OCI-LY7 (cell line): Measurements from ENCODE around the gene CDK4. TPM values are rescaled to one million over a fixed set of nuclear protein-coding genes. Genes with fewer than 3 reads are reported as not detected.
"Not testable (repeated sequence)": the region's sequence is repeated elsewhere in the genome, so short reads cannot be mapped to it uniquely, and the experiment has no call there.

Source experiments
- BruUV-seq: library from RNA; stranded (reverse); fragments of 400-500 nt; replicated peaks from 2 replicates; lab custom pipeline; 2021; lab: Mats Ljungman, UMichigan
- CTCF ChIA-PET: fragments of 300-600 bp; sonication (Branson Sonifier 250); formaldehyde crosslinking; loops from one replicate; lab custom pipeline; 2022; ENCODE audit warnings: antibody characterized with exemption; ENCODE audit not compliant: unreplicated experiment; lab: Charles Lee
- POLR2A ChIA-PET: fragments of 300-600 bp; sonication (Branson Sonifier 250); formaldehyde crosslinking; loops from one replicate; lab custom pipeline; 2022; ENCODE audit warnings: antibody characterized with exemption; lab: Charles Lee
- DNase-seq: peaks from one replicate; pipeline ENCODE4 v3.0.0-alpha.2; 2015; ENCODE audit warnings: low spot score
- H2AFZ ChIP-seq: fragments of 200-600 bp; sonication (generic), shearing (Covaris generic); 2 replicates; pipeline ENCODE4 v1.6.1; 2014; ENCODE audit warnings: mild to moderate bottlenecking, antibody characterized with exemption, low read length, moderate library complexity
- H3K27ac ChIP-seq: fragments of 200-600 bp; sonication (generic); 2 replicates; pipeline ENCODE4 v1.5.1; 2014; ENCODE audit warnings: mixed run types, low read depth, mild to moderate bottlenecking, moderate library complexity, low read length, inconsistent platforms; ENCODE audit not compliant: poor library complexity, severe bottlenecking
- H3K36me3 ChIP-seq: fragments of 200-600 bp; sonication (generic); 2 replicates; pipeline ENCODE4 v1.6.1; 2014; ENCODE audit warnings: mild to moderate bottlenecking, antibody characterized with exemption, low read length, moderate library complexity, mixed read lengths; ENCODE audit not compliant: insufficient read depth
- H3K4me1 ChIP-seq: fragments of 200-600 bp; sonication (generic); 2 replicates; pipeline ENCODE4 v1.5.1; 2014; ENCODE audit warnings: mild to moderate bottlenecking, low read length; ENCODE audit not compliant: insufficient read depth, poor library complexity, severe bottlenecking
- H3K4me2 ChIP-seq: fragments of 200-600 bp; sonication (generic); 2 replicates; pipeline ENCODE4 v1.6.1; 2014; ENCODE audit warnings: mild to moderate bottlenecking, low read length
- H3K4me3 ChIP-seq: fragments of 200-600 bp; sonication (generic); 2 replicates; pipeline ENCODE4 v1.5.1; 2014; ENCODE audit warnings: mild to moderate bottlenecking, low read depth, low read length; ENCODE audit not compliant: poor library complexity, severe bottlenecking
- H3K79me2 ChIP-seq: fragments of 200-600 bp; sonication (generic); 2 replicates; pipeline ENCODE4 v1.6.1; 2016; ENCODE audit warnings: low read depth, mild to moderate bottlenecking, low read length, moderate library complexity, mixed read lengths; ENCODE audit not compliant: insufficient read depth
- H3K9me2 ChIP-seq: fragments of 200-600 bp; sonication (generic); 2 replicates; pipeline ENCODE4 v1.6.1; 2016; ENCODE audit warnings: mild to moderate bottlenecking, low read length, mixed read lengths; ENCODE audit not compliant: insufficient read depth
- H3K9me3 ChIP-seq: fragments of 200-600 bp; sonication (generic); 2 replicates; pipeline ENCODE4 v1.6.1; 2014; ENCODE audit warnings: mild to moderate bottlenecking, mixed run types, low read length, mixed read lengths
- H4K20me1 ChIP-seq: fragments of 200-600 bp; sonication (generic); 2 replicates; pipeline ENCODE4 v1.6.1; 2014; ENCODE audit warnings: mild to moderate bottlenecking, antibody characterized with exemption, low read length, moderate library complexity, mixed read lengths; ENCODE audit not compliant: insufficient read depth
- EZH2phosphoT487 ChIP-seq: fragments of 200-600 bp; sonication (generic); IDR thresholded peaks from 2 replicates; pipeline ENCODE4 v1.6.1; 2018; ENCODE audit warnings: low read depth, borderline replicate concordance, mild to moderate bottlenecking, mixed run types, antibody characterized with exemption, low read length, moderate library complexity, mixed read lengths
- intact Hi-C: fragments of 100-400 bp; cut with micrococcal nuclease; formaldehyde crosslinking; loops from one replicate; pipeline ENCODE4 v1.10.0; 2022; ENCODE audit not compliant: unreplicated experiment
- total RNA-seq, 2 experiments: library from RNA; depleted of rRNA in 1 of 2; stranded (reverse); fragments of >200 nt in 1 of 2; shearing (Covaris generic) in 1 of 2; gene quantifications; 2 replicates each; pipeline ENCODE4 v1.2.3, GENCODE V29; 2014 to 2022
- TF ChIP-seq, protein P1 (sequence below): fragments of 200-600 bp; sonication (generic); conservative IDR thresholded peaks from 2 replicates; pipeline ENCODE4 v1.5.1; 2014; ENCODE audit warnings: mild to moderate bottlenecking, antibody characterized with exemption, low read length, moderate library complexity, mixed read lengths

The CDK4 gene
- total RNA-seq, 2 experiments from 2014 or later, result 192 to 280 TPM

GRCh38 chr12:57717131-57717530, 35.0 kb downstream of the CDK4 start:
- no peaks in the 10 kb centered on the region for H3K79me2 ChIP-seq
- intact Hi-C loops, result no loop called here
- peaks cover 22% of the 10 kb centered on the region for H3K4me1 ChIP-seq
- BruUV-seq, result no TSS peak
- no peak overlapping the region for H3K27ac ChIP-seq
- H3K4me2 ChIP-seq, result no peak overlapping the region
- no peaks in the 10 kb centered on the region for H3K9me3 ChIP-seq
- TF ChIP-seq, protein P1, sequence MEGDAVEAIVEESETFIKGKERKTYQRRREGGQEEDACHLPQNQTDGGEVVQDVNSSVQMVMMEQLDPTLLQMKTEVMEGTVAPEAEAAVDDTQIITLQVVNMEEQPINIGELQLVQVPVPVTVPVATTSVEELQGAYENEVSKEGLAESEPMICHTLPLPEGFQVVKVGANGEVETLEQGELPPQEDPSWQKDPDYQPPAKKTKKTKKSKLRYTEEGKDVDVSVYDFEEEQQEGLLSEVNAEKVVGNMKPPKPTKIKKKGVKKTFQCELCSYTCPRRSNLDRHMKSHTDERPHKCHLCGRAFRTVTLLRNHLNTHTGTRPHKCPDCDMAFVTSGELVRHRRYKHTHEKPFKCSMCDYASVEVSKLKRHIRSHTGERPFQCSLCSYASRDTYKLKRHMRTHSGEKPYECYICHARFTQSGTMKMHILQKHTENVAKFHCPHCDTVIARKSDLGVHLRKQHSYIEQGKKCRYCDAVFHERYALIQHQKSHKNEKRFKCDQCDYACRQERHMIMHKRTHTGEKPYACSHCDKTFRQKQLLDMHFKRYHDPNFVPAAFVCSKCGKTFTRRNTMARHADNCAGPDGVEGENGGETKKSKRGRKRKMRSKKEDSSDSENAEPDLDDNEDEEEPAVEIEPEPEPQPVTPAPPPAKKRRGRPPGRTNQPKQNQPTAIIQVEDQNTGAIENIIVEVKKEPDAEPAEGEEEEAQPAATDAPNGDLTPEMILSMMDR, result no peak
- TF ChIP-seq EZH2phosphoT487, result no peak
- no peak overlapping the region for H3K4me3 ChIP-seq
- POLR2A ChIA-PET, result interaction anchor here (0.6 kb wide), 1 partner anchor 30 kb away, joined by 3 read pairs; no protein-coding TSS in a partner anchor
- no peak for DNase-seq
- CTCF ChIA-PET, result no interaction called here
- H4K20me1 ChIP-seq, result no peaks in the 10 kb centered on the region
- no peak overlapping the region for H2AFZ ChIP-seq
- H3K36me3 ChIP-seq, result peaks cover 71% of the 10 kb centered on the region
- no peaks in the 10 kb centered on the region for H3K9me2 ChIP-seq

DNA sequence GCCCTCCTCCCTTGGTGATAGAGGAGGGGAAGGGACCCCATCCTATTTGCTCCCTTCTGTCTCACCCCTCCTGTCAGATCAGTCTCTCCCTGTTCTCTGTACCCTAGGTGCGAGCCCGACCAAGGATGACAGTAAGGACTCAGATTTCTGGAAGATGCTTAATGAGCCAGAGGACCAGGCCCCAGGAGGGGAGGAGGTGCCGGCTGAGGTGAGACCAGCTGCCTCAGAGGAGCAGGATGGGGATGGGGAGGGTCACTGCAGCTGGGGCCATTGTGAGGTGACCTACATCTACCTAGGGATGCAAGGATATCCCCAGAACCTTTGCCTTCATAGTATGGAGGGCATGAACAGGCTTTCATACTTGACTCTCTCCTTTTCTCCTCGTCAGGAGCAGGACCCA, 35.8 kb downstream of the CDK4 start:
- peaks cover 22% of the 10 kb centered on the region for H3K4me1 ChIP-seq
- peaks cover 76% of the 10 kb centered on the region for H3K36me3 ChIP-seq
- TF ChIP-seq EZH2phosphoT487, result no peak
- TF ChIP-seq, protein P1, result no peak
- ChIA-PET CTCF (no interaction called here), POLR2A (interaction anchor here (0.7 kb wide), 1 partner anchor 37 kb away, joined by 3 read pairs; no protein-coding TSS in a partner anchor)
- no peak for DNase-seq
- no peak overlapping the region for H2AFZ ChIP-seq
- no peaks in the 10 kb centered on the region for H3K9me2 ChIP-seq
- intact Hi-C loops, result no loop called here
- peak overlapping the region; percentile 71 for H3K27ac ChIP-seq
- H3K4me3 ChIP-seq, result no peak overlapping the region
- BruUV-seq, result no TSS peak
- no peaks in the 10 kb centered on the region for H4K20me1 ChIP-seq
- 0 out of 2 replicates have a peak overlapping the region, but pooled peaks have one; percentile 22 for H3K4me2 ChIP-seq
- H3K79me2 ChIP-seq, result no peaks in the 10 kb centered on the region
- no peaks in the 10 kb centered on the region for H3K9me3 ChIP-seq

GRCh38 chr12:57715786-57716185, 36.3 kb downstream of the CDK4 start:
- BruUV-seq, result no TSS peak
- Histone ChIP-seq H3K27ac (peak overlapping the region; percentile 71), H3K36me3 (peaks cover 72% of the 10 kb centered on the region), H3K4me1 (peaks cover 22% of the 10 kb centered on the region), H4K20me1 (no peaks in the 10 kb centered on the region), H3K79me2 (no peaks in the 10 kb centered on the region), H3K9me2 (no peaks in the 10 kb centered on the region), H3K9me3 (no peaks in the 10 kb centered on the region), H3K4me3 (no peak overlapping the region), H2AFZ (no peak overlapping the region), H3K4me2 (peak overlapping the region; percentile 22; the same call in 1 of the 2 replicates)
- no peak for TF ChIP-seq EZH2phosphoT487
- TF ChIP-seq, protein P1, result no peak
- POLR2A ChIA-PET, result interaction anchor here (0.7 kb wide), 1 partner anchor 37 kb away, joined by 3 read pairs; no protein-coding TSS in a partner anchor
- intact Hi-C loops, result no loop called here
- CTCF ChIA-PET, result no interaction called here
- no peak for DNase-seq

GRCh38 chr12:57715036-57715748, 36.9 kb downstream of the CDK4 start:
- H3K27ac ChIP-seq, result peak overlapping the region; percentile 71
- H3K36me3 ChIP-seq, result peaks cover 66% of the 10 kb centered on the region
- H3K9me3 ChIP-seq, BruUV-seq, H3K9me2 ChIP-seq, POLR2A ChIA-PET, H3K4me3 ChIP-seq, H2AFZ ChIP-seq, intact Hi-C loops, CTCF ChIA-PET, H3K79me2 ChIP-seq, H4K20me1 ChIP-seq: not testable (repeated sequence)
- peaks cover 24% of the 10 kb centered on the region for H3K4me1 ChIP-seq
- H3K4me2 ChIP-seq, result peak overlapping the region; percentile 22; the same call in 1 of the 2 replicates
- peak; percentile 83 for DNase-seq
